SU-DHL-6 (cell line): ENCODE results near the gene SLC43A1.

Source experiments
- EZH2phosphoT487 ChIP-seq: fragments of 200-600 bp; sonication (generic), shearing (Covaris generic); conservative IDR thresholded peaks from 2 replicates; pipeline ENCODE4 v1.6.1; 2018; ENCODE audit warnings: mild to moderate bottlenecking, antibody characterized with exemption, low read length, moderate library complexity, mixed read lengths
- TF ChIP-seq, protein P1 (sequence below): fragments of 200-600 bp; sonication (generic); IDR thresholded peaks from one replicate; pipeline ENCODE4 v1.5.1; 2017; ENCODE audit warnings: antibody characterized with exemption, mild to moderate bottlenecking, low read length, moderate library complexity; ENCODE audit not compliant: insufficient read depth, poor library complexity, severe bottlenecking

GRCh38 chr11:57475671-57476046 is 39.8 kb downstream of the SLC43A1 start:
- TF ChIP-seq, protein P1, sequence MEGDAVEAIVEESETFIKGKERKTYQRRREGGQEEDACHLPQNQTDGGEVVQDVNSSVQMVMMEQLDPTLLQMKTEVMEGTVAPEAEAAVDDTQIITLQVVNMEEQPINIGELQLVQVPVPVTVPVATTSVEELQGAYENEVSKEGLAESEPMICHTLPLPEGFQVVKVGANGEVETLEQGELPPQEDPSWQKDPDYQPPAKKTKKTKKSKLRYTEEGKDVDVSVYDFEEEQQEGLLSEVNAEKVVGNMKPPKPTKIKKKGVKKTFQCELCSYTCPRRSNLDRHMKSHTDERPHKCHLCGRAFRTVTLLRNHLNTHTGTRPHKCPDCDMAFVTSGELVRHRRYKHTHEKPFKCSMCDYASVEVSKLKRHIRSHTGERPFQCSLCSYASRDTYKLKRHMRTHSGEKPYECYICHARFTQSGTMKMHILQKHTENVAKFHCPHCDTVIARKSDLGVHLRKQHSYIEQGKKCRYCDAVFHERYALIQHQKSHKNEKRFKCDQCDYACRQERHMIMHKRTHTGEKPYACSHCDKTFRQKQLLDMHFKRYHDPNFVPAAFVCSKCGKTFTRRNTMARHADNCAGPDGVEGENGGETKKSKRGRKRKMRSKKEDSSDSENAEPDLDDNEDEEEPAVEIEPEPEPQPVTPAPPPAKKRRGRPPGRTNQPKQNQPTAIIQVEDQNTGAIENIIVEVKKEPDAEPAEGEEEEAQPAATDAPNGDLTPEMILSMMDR = no peak
- TF ChIP-seq EZH2phosphoT487 = no peak
